ENCODE measurements around the gene BNC2.

BNC2 gene

DNA sequence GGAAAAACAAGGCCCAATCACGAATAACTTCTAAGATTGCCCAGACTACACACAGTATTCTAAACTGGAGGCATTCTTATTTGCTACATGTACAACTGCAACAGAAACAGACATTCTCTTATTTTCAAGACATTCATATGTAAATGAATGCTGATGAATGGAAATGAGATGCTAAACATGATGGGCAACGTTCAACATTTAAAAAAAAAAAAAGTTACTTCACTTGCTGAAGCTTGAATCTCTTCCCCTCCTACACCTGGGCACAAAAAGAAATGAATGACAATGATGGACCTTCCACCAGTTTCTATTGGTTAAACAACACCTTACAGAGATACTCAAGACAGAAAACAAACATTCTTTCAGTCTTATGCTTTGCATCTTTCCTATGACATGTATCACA is 160.5 kb downstream of the BNC2 start:
- Histone ChIP-seq H3K4me2 (ENCODE audit: low read length) (no peak overlapping the region), H2AFZ (no peak overlapping the region), H3K9ac (no peak overlapping the region), H3K9me3 (ENCODE audit: control insufficient read depth, low read length) (no peaks in the 10 kb centered on the region), H3K36me3 (ENCODE audit: control insufficient read depth, insufficient read depth, low read length) (no peaks in the 10 kb centered on the region), H3K4me3 (ENCODE audit: low read depth, low read length) (no peak overlapping the region), H3K27ac (no peak overlapping the region), H3K4me1 (no peaks in the 10 kb centered on the region), H3K27me3 (ENCODE audit: control insufficient read depth, insufficient read depth, low read length) (no peaks in the 10 kb centered on the region), H3K79me2 (no peaks in the 10 kb centered on the region)
- TF ChIP-seq, protein P1, sequence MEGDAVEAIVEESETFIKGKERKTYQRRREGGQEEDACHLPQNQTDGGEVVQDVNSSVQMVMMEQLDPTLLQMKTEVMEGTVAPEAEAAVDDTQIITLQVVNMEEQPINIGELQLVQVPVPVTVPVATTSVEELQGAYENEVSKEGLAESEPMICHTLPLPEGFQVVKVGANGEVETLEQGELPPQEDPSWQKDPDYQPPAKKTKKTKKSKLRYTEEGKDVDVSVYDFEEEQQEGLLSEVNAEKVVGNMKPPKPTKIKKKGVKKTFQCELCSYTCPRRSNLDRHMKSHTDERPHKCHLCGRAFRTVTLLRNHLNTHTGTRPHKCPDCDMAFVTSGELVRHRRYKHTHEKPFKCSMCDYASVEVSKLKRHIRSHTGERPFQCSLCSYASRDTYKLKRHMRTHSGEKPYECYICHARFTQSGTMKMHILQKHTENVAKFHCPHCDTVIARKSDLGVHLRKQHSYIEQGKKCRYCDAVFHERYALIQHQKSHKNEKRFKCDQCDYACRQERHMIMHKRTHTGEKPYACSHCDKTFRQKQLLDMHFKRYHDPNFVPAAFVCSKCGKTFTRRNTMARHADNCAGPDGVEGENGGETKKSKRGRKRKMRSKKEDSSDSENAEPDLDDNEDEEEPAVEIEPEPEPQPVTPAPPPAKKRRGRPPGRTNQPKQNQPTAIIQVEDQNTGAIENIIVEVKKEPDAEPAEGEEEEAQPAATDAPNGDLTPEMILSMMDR (IDR thresholded peaks at IDR 0.05), result no peak

DNA sequence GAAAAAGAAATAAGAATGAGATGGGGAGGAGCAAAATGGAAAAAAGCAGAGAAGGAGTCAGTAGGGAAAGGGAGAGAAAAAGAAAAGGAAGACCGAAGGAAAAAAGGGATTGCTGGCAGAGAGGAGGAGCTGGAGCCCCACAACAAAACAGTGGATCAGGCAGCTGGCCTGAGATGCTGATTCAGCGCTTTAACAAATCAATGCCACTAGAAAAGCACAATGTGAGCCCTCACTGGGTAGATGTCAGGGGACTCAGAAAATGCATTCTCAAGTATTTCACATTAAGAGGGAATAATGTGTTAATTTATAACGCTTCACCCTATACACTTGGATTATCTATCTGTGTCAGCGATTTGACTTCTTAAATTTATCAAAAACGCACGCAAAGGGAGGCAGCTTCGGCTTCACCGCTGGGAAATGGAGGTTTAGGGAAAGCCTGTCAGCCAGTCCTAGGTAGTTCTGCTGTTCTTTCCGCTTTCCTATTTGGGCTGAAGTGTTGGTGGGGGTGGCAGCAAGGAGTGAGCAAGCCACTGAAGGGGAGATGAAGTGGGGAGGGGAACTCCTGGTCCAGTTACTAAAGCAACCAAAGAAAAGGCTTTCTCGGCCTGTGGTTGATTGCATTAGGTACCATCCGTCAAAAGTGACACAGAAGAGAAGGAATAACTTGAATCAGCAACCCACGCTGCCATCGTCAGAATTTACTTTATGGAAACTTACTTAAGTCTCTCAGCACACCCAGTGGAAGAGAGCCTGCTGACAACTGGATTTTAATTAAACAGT is 161.6 kb downstream of the BNC2 start:
- Histone ChIP-seq H3K27me3 (ENCODE audit: control insufficient read depth, insufficient read depth, low read length) (no peaks in the 10 kb centered on the region), H3K27ac (no peak overlapping the region), H3K79me2 (no peaks in the 10 kb centered on the region), H3K36me3 (ENCODE audit: control insufficient read depth, insufficient read depth, low read length) (no peaks in the 10 kb centered on the region), H3K4me1 (no peaks in the 10 kb centered on the region), H2AFZ (no peak overlapping the region), H3K9ac (no peak overlapping the region), H3K9me3 (ENCODE audit: control insufficient read depth, low read length) (no peaks in the 10 kb centered on the region), H3K4me3 (ENCODE audit: low read depth, low read length) (no peak overlapping the region), H3K4me2 (ENCODE audit: low read length) (no peak overlapping the region)
- TF ChIP-seq, protein P1 (IDR thresholded peaks at IDR 0.05), result no peak

GRCh38 chr9:16705111-16705604 is 165.3 kb downstream of the BNC2 start:
- Histone ChIP-seq H3K27me3 (ENCODE audit: control insufficient read depth, insufficient read depth, low read length) (no peaks in the 10 kb centered on the region), H3K36me3 (ENCODE audit: control insufficient read depth, insufficient read depth, low read length) (no peaks in the 10 kb centered on the region), H3K9me3 (ENCODE audit: control insufficient read depth, low read length) (no peaks in the 10 kb centered on the region), H3K27ac (no peak overlapping the region), H3K4me1 (no peaks in the 10 kb centered on the region), H2AFZ (no peak overlapping the region), H3K9ac (no peak overlapping the region), H3K4me3 (ENCODE audit: low read depth, low read length) (no peak overlapping the region), H3K4me2 (ENCODE audit: low read length) (no peak overlapping the region), H3K79me2 (no peaks in the 10 kb centered on the region)
- TF ChIP-seq, protein P1 (IDR thresholded peaks at IDR 0.05), result no peak

DNA sequence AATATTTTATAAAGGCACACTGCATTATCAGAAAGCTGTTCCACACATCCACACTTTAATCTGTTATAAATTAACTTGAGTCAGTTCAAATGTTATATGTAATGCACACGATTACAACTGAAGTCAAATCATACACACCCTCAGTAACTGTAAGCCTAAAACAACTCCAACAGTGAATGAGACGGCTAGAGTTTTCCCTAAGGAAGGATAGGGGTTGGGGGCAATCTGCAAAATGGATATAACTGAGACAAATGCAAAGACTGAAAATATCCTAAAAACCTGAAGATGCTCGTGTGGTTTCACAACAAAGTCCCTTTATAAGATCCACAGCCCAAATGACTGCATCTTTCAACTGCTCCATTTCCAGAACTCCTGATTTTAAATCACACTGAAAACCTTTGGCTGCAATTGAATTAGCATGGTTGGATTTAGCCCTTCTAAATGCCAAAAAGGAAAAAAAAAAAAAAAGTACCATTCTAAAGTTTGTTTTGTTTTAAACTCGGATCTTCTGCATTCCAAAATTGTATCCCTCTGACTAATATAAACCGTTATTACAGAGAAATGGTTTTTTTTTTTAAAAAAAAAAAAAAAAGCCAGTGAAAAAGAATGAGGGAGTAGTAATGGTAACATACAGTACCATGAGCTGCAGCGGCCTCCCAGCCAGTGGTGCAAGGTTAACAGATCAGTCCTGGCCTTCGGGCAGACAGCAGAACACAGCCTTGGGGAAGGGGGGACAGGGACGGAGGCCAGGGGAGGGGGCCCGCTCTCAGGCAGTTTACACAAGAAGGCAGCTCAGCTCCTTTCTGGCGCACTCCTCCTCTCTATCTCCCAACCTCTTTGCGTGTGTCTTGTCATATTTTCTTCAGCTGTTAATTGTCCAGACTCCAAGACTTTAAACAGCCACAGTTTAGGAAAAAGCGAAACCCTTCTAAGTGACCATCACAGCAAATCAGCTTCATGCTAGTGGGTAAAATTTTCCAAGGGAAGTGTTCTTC is 166.1 kb downstream of the BNC2 start:
- no peaks in the 10 kb centered on the region for H3K4me1 ChIP-seq
- no peak overlapping the region for H3K9ac ChIP-seq
- H3K79me2 ChIP-seq, result no peaks in the 10 kb centered on the region
- TF ChIP-seq, protein P1 (IDR thresholded peaks at IDR 0.05), result no peak
- no peaks in the 10 kb centered on the region for H3K9me3 ChIP-seq (ENCODE audit: control insufficient read depth, low read length)
- H3K27me3 ChIP-seq (ENCODE audit: control insufficient read depth, insufficient read depth, low read length), result no peaks in the 10 kb centered on the region
- H3K4me3 ChIP-seq (ENCODE audit: low read depth, low read length), result no peak overlapping the region
- H3K4me2 ChIP-seq (ENCODE audit: low read length), result no peak overlapping the region
- H3K36me3 ChIP-seq (ENCODE audit: control insufficient read depth, insufficient read depth, low read length), result no peaks in the 10 kb centered on the region
- H2AFZ ChIP-seq, result no peak overlapping the region
- H3K27ac ChIP-seq, result no peak overlapping the region

Data from parathyroid adenoma (tissue), 2 donors.